Measurements from ENCODE around the gene ADGRF5. TPM values are rescaled to one million over a fixed set of nuclear protein-coding genes. Genes with fewer than 3 reads are reported as not detected.
A peak's percentile ranks its signal among the peaks of the same experiment; 100 is the strongest.

The ADGRF5 gene
- total RNA-seq, 1 experiment from 2014 or later, result 0.34 TPM

GRCh38 chr6:46876126-46876525 is 45.6 kb downstream of the ADGRF5 start:
- TF ChIP-seq CTCF (conservative IDR thresholded peaks at IDR 0.05; ENCODE audit: low read depth, low read length) (no peak), EZH2 (IDR thresholded peaks at IDR 0.05; ENCODE audit: borderline replicate concordance, low read depth, low read length, poor library complexity, severe bottlenecking) (no peak)
- intact Hi-C loops (cut with micrococcal nuclease; ENCODE audit: unreplicated experiment), result no loop called here
- Histone ChIP-seq H3K27ac (ENCODE audit: low read depth, low read length, poor library complexity, severe bottlenecking) (no peak overlapping the region), H3K4me1 (ENCODE audit: insufficient read depth, low read length, poor library complexity, severe bottlenecking) (no peaks in the 10 kb centered on the region), H3K4me3 (ENCODE audit: low read depth, low read length, poor library complexity, severe bottlenecking) (no peak overlapping the region), H3K27me3 (replicated peaks; ENCODE audit: insufficient read depth, low read depth, low read length, poor library complexity) (peaks cover 30% of the 10 kb centered on the region), H3K36me3 (ENCODE audit: insufficient read depth, low read length, poor library complexity, severe bottlenecking) (no peaks in the 10 kb centered on the region), H3K9me3 (ENCODE audit: low read depth, low read length, poor library complexity, severe bottlenecking) (no peaks in the 10 kb centered on the region)
- ChIA-PET POLR2A (ENCODE audit: low non-redundant PET) (no interaction called here), CTCF (no interaction called here)
- no TSS peak for BruUV-seq (replicated peaks)
- DNase-seq (ENCODE audit: low spot score), result peak; percentile 13

GRCh38 chr6:46867411-46867810 is 54.3 kb downstream of the ADGRF5 start:
- ChIA-PET CTCF (no interaction called here), POLR2A (ENCODE audit: low non-redundant PET) (no interaction called here)
- Histone ChIP-seq H3K27ac (ENCODE audit: low read depth, low read length, poor library complexity, severe bottlenecking) (no peak overlapping the region), H3K9me3 (ENCODE audit: low read depth, low read length, poor library complexity, severe bottlenecking) (no peaks in the 10 kb centered on the region), H3K27me3 (replicated peaks; ENCODE audit: insufficient read depth, low read depth, low read length, poor library complexity) (peaks cover 31% of the 10 kb centered on the region), H3K4me1 (ENCODE audit: insufficient read depth, low read length, poor library complexity, severe bottlenecking) (no peaks in the 10 kb centered on the region), H3K36me3 (ENCODE audit: insufficient read depth, low read length, poor library complexity, severe bottlenecking) (no peaks in the 10 kb centered on the region), H3K4me3 (ENCODE audit: low read depth, low read length, poor library complexity, severe bottlenecking) (no peak overlapping the region)
- BruUV-seq (replicated peaks), result no TSS peak
- intact Hi-C loops (cut with micrococcal nuclease; ENCODE audit: unreplicated experiment), result no loop called here
- no peak for DNase-seq (ENCODE audit: low spot score)
- TF ChIP-seq EZH2 (IDR thresholded peaks at IDR 0.05; ENCODE audit: borderline replicate concordance, low read depth, low read length, poor library complexity, severe bottlenecking) (no peak), CTCF (conservative IDR thresholded peaks at IDR 0.05; ENCODE audit: low read depth, low read length) (no peak)

- H3K27ac ChIP-seq (ENCODE audit: low read depth, low read length, poor library complexity, severe bottlenecking), result no peak overlapping the region
- intact Hi-C loops (cut with micrococcal nuclease; ENCODE audit: unreplicated experiment), result no loop called here
- BruUV-seq (replicated peaks), result no TSS peak
- H3K36me3 ChIP-seq (ENCODE audit: insufficient read depth, low read length, poor library complexity, severe bottlenecking), result no peaks in the 10 kb centered on the region
- no peak for DNase-seq (ENCODE audit: low spot score)
- CTCF ChIA-PET, result no interaction called here
- POLR2A ChIA-PET (ENCODE audit: low non-redundant PET), result no interaction called here
- TF ChIP-seq CTCF (conservative IDR thresholded peaks at IDR 0.05; ENCODE audit: low read depth, low read length) (no peak), EZH2 (IDR thresholded peaks at IDR 0.05; ENCODE audit: borderline replicate concordance, low read depth, low read length, poor library complexity, severe bottlenecking) (no peak)
- no peaks in the 10 kb centered on the region for H3K9me3 ChIP-seq (ENCODE audit: low read depth, low read length, poor library complexity, severe bottlenecking)
- H3K4me1 ChIP-seq (ENCODE audit: insufficient read depth, low read length, poor library complexity, severe bottlenecking), result no peaks in the 10 kb centered on the region
- H3K4me3 ChIP-seq (ENCODE audit: low read depth, low read length, poor library complexity, severe bottlenecking), result no peak overlapping the region
- H3K27me3 ChIP-seq (replicated peaks; ENCODE audit: insufficient read depth, low read depth, low read length, poor library complexity), result peaks cover 42% of the 10 kb centered on the region
Observed at GRCh38 chr6:46865221-46865620, 56.5 kb downstream of the ADGRF5 start.
